GM10248 (cell line): ENCODE measurements around the gene RASA2.

Experiments used
- CTCF ChIA-PET: fragments of 300-600 bp; sonication (Branson Sonifier 250); formaldehyde crosslinking; extraction: SDS; loops from one replicate; lab custom pipeline; 2021; ENCODE audit warnings: antibody characterized with exemption; lab: Yijun Ruan, JAX
- POLR2A ChIA-PET: fragments of 350-650 bp; sonication (Branson Sonifier 250); formaldehyde crosslinking; extraction: SDS; loops from one replicate; lab custom pipeline; 2020; ENCODE audit warnings: antibody characterized with exemption; lab: Yijun Ruan, JAX
- DNase-seq: peaks from one replicate; pipeline ENCODE4 v3.0.0; 2012; ENCODE audit errors: extremely low spot score
- TF ChIP-seq, protein P1 (sequence below): IDR thresholded peaks from 2 replicates; pipeline ENCODE4 v1.5.1; 2012; ENCODE audit warnings: mild to moderate bottlenecking, low read depth; ENCODE audit errors: extremely low read depth, missing control alignments, control extremely low read depth

The RASA2 gene

DNA sequence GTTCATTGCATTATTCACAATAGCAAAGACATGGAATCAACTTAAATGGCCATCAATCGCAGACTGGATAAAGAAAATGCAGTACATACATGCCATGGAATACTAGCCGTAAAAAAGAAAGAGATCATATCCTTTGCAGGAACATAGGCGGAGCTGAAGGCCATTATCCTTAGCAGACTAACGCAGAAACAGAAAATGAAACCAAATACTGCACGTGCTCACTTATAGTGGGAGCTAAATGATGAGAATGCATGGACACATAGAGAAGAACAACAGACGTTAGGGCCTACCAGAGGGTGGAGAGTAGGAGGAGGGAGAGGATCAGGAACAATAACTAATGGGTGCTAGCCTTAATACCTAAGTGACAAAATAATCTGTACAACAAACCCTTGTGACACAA, 57.9 kb downstream of the RASA2 start:
- CTCF ChIA-PET: interaction anchor here (1.9 kb wide), 1 partner anchor 14 kb away, joined by 4 read pairs; no protein-coding TSS in a partner anchor
- POLR2A ChIA-PET: no interaction called here
- TF ChIP-seq, protein P1, sequence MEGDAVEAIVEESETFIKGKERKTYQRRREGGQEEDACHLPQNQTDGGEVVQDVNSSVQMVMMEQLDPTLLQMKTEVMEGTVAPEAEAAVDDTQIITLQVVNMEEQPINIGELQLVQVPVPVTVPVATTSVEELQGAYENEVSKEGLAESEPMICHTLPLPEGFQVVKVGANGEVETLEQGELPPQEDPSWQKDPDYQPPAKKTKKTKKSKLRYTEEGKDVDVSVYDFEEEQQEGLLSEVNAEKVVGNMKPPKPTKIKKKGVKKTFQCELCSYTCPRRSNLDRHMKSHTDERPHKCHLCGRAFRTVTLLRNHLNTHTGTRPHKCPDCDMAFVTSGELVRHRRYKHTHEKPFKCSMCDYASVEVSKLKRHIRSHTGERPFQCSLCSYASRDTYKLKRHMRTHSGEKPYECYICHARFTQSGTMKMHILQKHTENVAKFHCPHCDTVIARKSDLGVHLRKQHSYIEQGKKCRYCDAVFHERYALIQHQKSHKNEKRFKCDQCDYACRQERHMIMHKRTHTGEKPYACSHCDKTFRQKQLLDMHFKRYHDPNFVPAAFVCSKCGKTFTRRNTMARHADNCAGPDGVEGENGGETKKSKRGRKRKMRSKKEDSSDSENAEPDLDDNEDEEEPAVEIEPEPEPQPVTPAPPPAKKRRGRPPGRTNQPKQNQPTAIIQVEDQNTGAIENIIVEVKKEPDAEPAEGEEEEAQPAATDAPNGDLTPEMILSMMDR: no peak
- no peak for DNase-seq

DNA sequence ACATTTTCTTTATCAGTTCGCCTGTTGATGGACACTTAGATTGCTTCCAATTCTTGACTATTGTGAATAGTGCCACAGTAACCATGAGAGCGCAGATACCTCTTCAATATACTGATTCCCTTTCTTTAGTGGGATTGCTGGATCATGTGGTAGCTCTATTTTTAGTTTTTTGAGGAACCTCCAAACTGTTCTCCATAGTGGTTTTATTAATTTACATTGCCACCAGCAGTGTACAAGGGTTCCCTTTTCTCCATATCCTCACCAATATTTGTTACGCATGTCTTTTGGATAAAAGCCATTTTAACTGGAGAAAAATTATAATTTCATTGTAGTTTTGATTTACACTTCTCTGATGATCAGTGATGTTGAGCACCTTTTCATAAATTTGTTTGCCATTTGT, 59.3 kb downstream of the RASA2 start:
- TF ChIP-seq, protein P1: no peak
- no peak for DNase-seq
- POLR2A ChIA-PET: no interaction called here
- CTCF ChIA-PET: interaction anchor here (1.0 to 1.9 kb wide), 2 partner anchors 13 to 85 kb away, joined by 3 to 4 read pairs; no protein-coding TSS in a partner anchor

DNA sequence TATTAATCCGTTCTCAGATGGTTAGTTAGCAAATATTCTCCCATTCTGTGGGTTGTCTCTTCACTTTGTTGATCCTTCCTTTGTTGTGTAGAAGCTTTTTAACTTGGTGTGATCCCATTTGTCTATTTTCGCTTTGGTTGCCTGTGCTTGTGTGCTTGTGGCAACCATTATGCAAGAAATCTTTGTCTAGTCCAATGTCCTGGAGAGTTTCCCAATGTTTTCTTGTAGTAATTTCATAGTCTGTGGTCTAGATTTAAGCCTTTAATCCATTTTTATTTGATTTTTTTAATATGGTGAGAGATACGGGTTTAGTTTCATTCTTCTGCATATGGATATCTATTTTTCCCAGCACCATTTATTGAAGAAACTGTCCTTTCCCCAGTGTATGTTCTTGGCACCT, 59.8 kb downstream of the RASA2 start:
- POLR2A ChIA-PET: no interaction called here
- TF ChIP-seq, protein P1: no peak
- no peak for DNase-seq
- CTCF ChIA-PET: interaction anchor here (1.2 to 1.9 kb wide), 3 partner anchors 9 to 85 kb away, joined by 3 to 5 read pairs (median 4); no protein-coding TSS in a partner anchor

DNA sequence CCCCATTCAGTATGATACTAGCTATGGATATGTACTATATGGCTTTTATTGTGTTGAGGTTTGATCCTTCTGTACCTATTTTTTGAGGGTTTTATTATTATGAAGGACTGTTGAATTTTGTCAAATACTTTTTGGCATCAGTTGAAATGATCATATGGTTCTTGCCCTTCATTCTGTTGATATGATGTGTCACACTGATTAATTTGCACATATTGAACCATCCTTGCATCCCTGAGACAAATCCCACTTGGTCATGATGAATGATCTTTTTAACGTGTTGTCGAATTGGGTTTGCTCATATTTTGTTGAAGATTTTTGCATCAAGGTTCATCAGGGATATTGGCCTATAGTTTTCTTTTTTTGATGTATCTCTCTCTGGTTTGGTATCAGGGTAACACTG, 61.0 kb downstream of the RASA2 start:
- POLR2A ChIA-PET: no interaction called here
- DNase-seq: no peak
- CTCF ChIA-PET: interaction anchor here (1.2 to 3.2 kb wide), 2 partner anchors 13 to 86 kb away, joined by 5 to 12 read pairs; no protein-coding TSS in a partner anchor
- TF ChIP-seq, protein P1: no peak

DNA sequence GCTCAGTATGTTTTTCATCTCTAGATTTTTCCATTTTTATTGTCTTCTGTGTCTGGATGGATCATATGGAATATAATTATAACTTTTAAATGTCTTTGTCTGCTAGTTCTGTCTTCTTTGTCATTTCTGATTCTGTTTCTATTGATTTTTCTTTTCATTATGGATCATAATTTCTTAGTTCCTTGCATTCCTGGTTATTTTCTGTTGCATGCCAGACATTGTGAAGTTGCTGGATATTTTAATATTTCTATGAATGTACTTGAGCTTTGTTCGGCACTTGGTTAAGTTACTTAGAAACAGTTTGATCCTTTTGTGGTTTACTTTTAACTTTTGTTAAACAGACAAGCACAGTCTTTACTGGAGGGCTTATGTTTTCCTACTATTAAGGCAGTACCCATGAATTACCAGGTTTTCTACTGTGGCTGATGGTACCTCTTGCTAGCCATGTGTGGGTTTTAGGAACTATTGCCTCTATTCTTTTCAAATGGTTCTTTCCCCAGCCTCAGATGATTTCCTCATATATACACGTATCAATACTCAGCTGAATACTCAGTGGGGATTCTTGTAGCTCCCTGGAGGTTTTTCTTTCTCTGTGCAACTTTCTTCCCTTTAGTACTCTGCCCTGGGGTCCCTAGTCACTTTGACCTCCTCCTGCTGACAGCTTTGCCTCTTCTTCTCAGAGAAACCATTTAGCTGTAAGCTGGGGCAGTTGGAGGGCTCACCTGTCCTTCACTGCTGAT, 64.3 kb downstream of the RASA2 start:
- ChIA-PET POLR2A (no interaction called here), CTCF (interaction anchor here (1.0 to 2.7 kb wide), 4 partner anchors 10 to 239 kb away, joined by 3 to 14 read pairs (median 3); no protein-coding TSS in a partner anchor)
- TF ChIP-seq, protein P1: no peak
- DNase-seq: no peak

DNA sequence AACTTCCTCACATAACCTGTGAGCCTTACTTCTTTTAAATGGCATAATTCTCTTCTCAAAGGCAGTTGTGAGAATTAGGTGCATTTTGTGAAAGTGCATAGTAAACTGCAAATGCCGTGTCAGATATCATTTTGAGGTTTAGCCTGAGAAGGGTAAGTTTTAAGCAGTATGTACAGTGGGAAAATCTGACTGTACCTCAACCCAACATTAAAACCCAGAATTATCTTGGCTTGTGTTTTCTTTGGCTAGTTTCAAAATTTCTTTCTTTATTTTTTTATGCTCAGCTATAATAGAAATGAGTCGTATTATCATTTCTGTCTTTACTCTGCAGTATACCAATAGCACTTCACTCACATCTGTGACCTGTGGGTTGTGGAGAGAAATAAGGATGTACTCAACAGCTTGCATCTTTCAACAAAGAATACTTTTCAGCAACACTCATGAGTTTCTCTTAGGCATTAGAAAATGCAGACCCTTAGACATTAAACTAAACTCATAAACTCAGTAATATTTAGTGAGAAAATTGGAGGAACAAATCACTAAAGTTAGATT, 65.7 kb downstream of the RASA2 start:
- no peak for DNase-seq
- ChIA-PET POLR2A (no interaction called here), CTCF (interaction anchor here (0.5 to 2.7 kb wide), 5 partner anchors 8 to 294 kb away, joined by 3 to 14 read pairs (median 4); no protein-coding TSS in a partner anchor)
- TF ChIP-seq, protein P1: no peak
